A673 (cell line): Measurements from ENCODE around the gene ALDH16A1. TPM values are rescaled to one million over a fixed set of nuclear protein-coding genes. Genes with fewer than 3 reads are reported as not detected.

Experiments
- BruUV-seq: library from RNA; stranded (reverse); fragments of 400-500 nt; replicated peaks from 2 replicates; lab custom pipeline; 2021; lab: Mats Ljungman, UMichigan
- CTCF ChIA-PET: fragments of 300-600 bp; sonication (Branson Sonifier 250); formaldehyde crosslinking; loops from one replicate; lab custom pipeline; 2022; ENCODE audit warnings: antibody characterized with exemption; lab: Charles Lee
- POLR2A ChIA-PET: fragments of 300-600 bp; sonication (Branson Sonifier 250); formaldehyde crosslinking; loops from one replicate; lab custom pipeline; 2022; ENCODE audit warnings: antibody characterized with exemption; ENCODE audit not compliant: low non-redundant PET; lab: Charles Lee
- DNase-seq: peaks from one replicate; pipeline ENCODE4 v3.0.0-alpha.2; 2015; ENCODE audit warnings: low spot score
- H3K27ac ChIP-seq: fragments of 200-600 bp; sonication (generic); 2 replicates; pipeline ENCODE4 v1.5.1; 2016; ENCODE audit warnings: mixed run types, low read depth, mild to moderate bottlenecking, mixed read lengths, antibody characterized with exemption, low read length; ENCODE audit not compliant: poor library complexity, severe bottlenecking
- H3K27me3 ChIP-seq: fragments of 200-600 bp; sonication (generic); replicated peaks from 2 replicates; pipeline ENCODE4 v1.6.1; 2017; ENCODE audit warnings: mixed run types, low read depth, mild to moderate bottlenecking, mixed read lengths, antibody characterized with exemption, low read length; ENCODE audit not compliant: insufficient read depth, poor library complexity
- H3K36me3 ChIP-seq: fragments of 200-600 bp; sonication (generic); 2 replicates; pipeline ENCODE4 v1.6.1; 2016; ENCODE audit warnings: mixed run types, mild to moderate bottlenecking, mixed read lengths, antibody characterized with exemption, low read length; ENCODE audit not compliant: insufficient read depth, poor library complexity, severe bottlenecking
- H3K4me1 ChIP-seq: fragments of 200-600 bp; sonication (generic); 2 replicates; pipeline ENCODE4 v1.6.1; 2017; ENCODE audit warnings: mixed run types, mild to moderate bottlenecking, mixed read lengths, antibody characterized with exemption, low read length; ENCODE audit not compliant: insufficient read depth, poor library complexity, severe bottlenecking
- H3K4me3 ChIP-seq: fragments of 200-600 bp; sonication (generic); 2 replicates; pipeline ENCODE4 v1.5.1; 2016; ENCODE audit warnings: low read depth, mixed run types, mild to moderate bottlenecking, mixed read lengths, low read length; ENCODE audit not compliant: poor library complexity, severe bottlenecking
- H3K9me3 ChIP-seq: fragments of 200-600 bp; sonication (generic); 2 replicates; pipeline ENCODE4 v1.6.1; 2016; ENCODE audit warnings: mixed run types, low read depth, mild to moderate bottlenecking, mixed read lengths, antibody characterized with exemption, low read length; ENCODE audit not compliant: poor library complexity, severe bottlenecking
- CTCF ChIP-seq: fragments of 300-800, 200-600 bp; sonication (generic); conservative IDR thresholded peaks from 2 replicates; pipeline ENCODE4 v1.5.1; 2017; ENCODE audit warnings: low read depth, mild to moderate bottlenecking, antibody characterized with exemption, low read length, moderate library complexity, mixed read lengths
- EZH2 ChIP-seq: fragments of 200-600 bp; sonication (generic); IDR thresholded peaks from 2 replicates; pipeline ENCODE4 v1.6.1; 2017; ENCODE audit warnings: borderline replicate concordance, low read depth, mild to moderate bottlenecking, mixed read lengths, antibody characterized with exemption, low read length; ENCODE audit not compliant: poor library complexity, severe bottlenecking
- intact Hi-C: fragments of 100-400 bp; cut with micrococcal nuclease; formaldehyde crosslinking; loops from one replicate; pipeline ENCODE4 v1.10.0; 2022; ENCODE audit not compliant: unreplicated experiment
- total RNA-seq: library from RNA; stranded (reverse); gene quantifications from 2 replicates; pipeline ENCODE4 v1.2.3, GENCODE V29; 2021

Gene ALDH16A1
- total RNA-seq, 1 experiment from 2014 or later, result 23.2 TPM

- intact Hi-C loops, result no loop called here
- H3K27ac ChIP-seq, result no peak overlapping the region
- H3K4me3 ChIP-seq, result no peak overlapping the region
- no TSS peak for BruUV-seq
- ChIA-PET POLR2A (no interaction called here), CTCF (no interaction called here)
- no peaks in the 10 kb centered on the region for H3K9me3 ChIP-seq
- peaks cover 12% of the 10 kb centered on the region for H3K4me1 ChIP-seq
- H3K27me3 ChIP-seq, result no peaks in the 10 kb centered on the region
- H3K36me3 ChIP-seq, result no peaks in the 10 kb centered on the region
- no peak for DNase-seq
- TF ChIP-seq CTCF (no peak), EZH2 (no peak)
Observed at GRCh38 chr19:49455773-49456172, 2.7 kb downstream of the ALDH16A1 start.

- POLR2A ChIA-PET, result no interaction called here
- H3K4me1 ChIP-seq, result peaks cover 12% of the 10 kb centered on the region
- no TSS peak for BruUV-seq
- H3K4me3 ChIP-seq, result no peak overlapping the region
- no peaks in the 10 kb centered on the region for H3K36me3 ChIP-seq
- no peak for DNase-seq
- H3K9me3 ChIP-seq, result no peaks in the 10 kb centered on the region
- no peak overlapping the region for H3K27ac ChIP-seq
- intact Hi-C loops, result no loop called here
- CTCF ChIA-PET, result no interaction called here
- H3K27me3 ChIP-seq, result no peaks in the 10 kb centered on the region
- TF ChIP-seq EZH2 (no peak), CTCF (no peak)
Observed at GRCh38 chr19:49456326-49456725, 3.3 kb downstream of the ALDH16A1 start.

GRCh38 chr19:49458567-49458903 lies 5.5 kb downstream of the ALDH16A1 start:
- no peak for DNase-seq
- Histone ChIP-seq H3K27ac (no peak overlapping the region), H3K36me3 (no peaks in the 10 kb centered on the region), H3K9me3 (no peaks in the 10 kb centered on the region), H3K4me3 (no peak overlapping the region), H3K27me3 (no peaks in the 10 kb centered on the region), H3K4me1 (peaks cover 6% of the 10 kb centered on the region)
- CTCF ChIA-PET, result interaction anchor here (1.1 kb wide), 1 partner anchor 17 kb away, joined by 3 read pairs; no protein-coding TSS in a partner anchor
- POLR2A ChIA-PET, result no interaction called here
- no TSS peak for BruUV-seq
- TF ChIP-seq EZH2 (no peak), CTCF (no peak)
- intact Hi-C loops, result no loop called here
